ENCODE results near the gene CAP1. TPM values are rescaled to one million over a fixed set of nuclear protein-coding genes. Genes with fewer than 3 reads are reported as not detected.
A peak's percentile ranks its signal among the peaks of the same experiment; 100 is the strongest.
"Not testable (repeated sequence)": the region's sequence is repeated elsewhere in the genome, so short reads cannot be mapped to it uniquely, and the experiment has no call there.

The CAP1 gene
- polyA plus RNA-seq, 1 donor from 2014 or later, result 162 TPM

- Histone ChIP-seq H3K9ac (ENCODE audit: low read length) (no peak overlapping the region), H3F3A (ENCODE audit: insufficient read depth, low read length, poor library complexity, severe bottlenecking) (no peaks in the 10 kb centered on the region), H3K9me2 (ENCODE audit: insufficient read depth, low read length) (no peaks in the 10 kb centered on the region), H3K27me3 (ENCODE audit: insufficient read depth, low read depth, low read length) (no peaks in the 10 kb centered on the region), H2AFZ (ENCODE audit: low read depth, low read length) (no peak overlapping the region), H4K20me1 (ENCODE audit: insufficient read depth) (no peaks in the 10 kb centered on the region), H3K79me2 (replicated peaks; ENCODE audit: insufficient read depth, low read length) (no peaks in the 10 kb centered on the region), H3K4me2 (ENCODE audit: low read length) (no peak overlapping the region), H3K36me3 (ENCODE audit: insufficient read depth, low read length) (no peaks in the 10 kb centered on the region), H3K27ac (ENCODE audit: low read length) (no peak overlapping the region), H3K4me3 (ENCODE audit: low read length) (no peak overlapping the region), H3K9me3 (ENCODE audit: low read length) (no peaks in the 10 kb centered on the region)
- TF ChIP-seq EZH2 (IDR thresholded peaks at IDR 0.05; ENCODE audit: borderline replicate concordance, insufficient read depth, low read length, poor library complexity, severe bottlenecking) (no peak), TAF1 (IDR thresholded peaks at IDR 0.05; ENCODE audit: low read depth) (no peak), CTCF (IDR thresholded peaks at IDR 0.05; ENCODE audit: poor library complexity, severe bottlenecking) (peak; percentile 82), SMC3 (conservative IDR thresholded peaks at IDR 0.05; ENCODE audit: poor library complexity) (peak; percentile 84), POLR2AphosphoS5 (IDR thresholded peaks at IDR 0.05) (no peak), RAD21 (conservative IDR thresholded peaks at IDR 0.05) (peak; percentile 75), MXI1 (conservative IDR thresholded peaks at IDR 0.05; ENCODE audit: poor library complexity, severe bottlenecking) (no peak)
These were observed 8.2 kb upstream of the CAP1 start for GRCh38 chr1:40032240-40032891.

DNA sequence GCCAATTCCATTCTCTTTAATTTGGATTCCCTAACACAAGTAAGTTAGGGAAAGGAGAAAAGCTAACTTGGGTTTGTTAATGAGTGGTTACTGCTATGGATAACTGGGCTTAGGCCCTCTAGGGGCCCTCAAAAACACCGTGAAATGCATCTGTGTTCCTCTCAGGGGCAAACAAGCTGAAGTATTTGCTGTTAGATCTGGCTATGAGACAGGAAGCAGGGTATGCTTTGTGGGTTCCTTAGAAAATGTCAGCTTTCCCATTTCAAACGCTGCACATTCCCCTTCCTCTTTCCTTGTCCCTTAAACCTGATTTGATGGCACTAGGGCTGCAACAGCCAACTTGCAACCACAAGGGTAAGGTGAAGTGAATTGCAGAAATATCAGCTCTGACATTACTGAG is 5.7 kb upstream of the CAP1 start:
- no peak for TF ChIP-seq EP300 (conservative IDR thresholded peaks at IDR 0.05; ENCODE audit: poor library complexity, severe bottlenecking)
- Histone ChIP-seq H3K27me3 (ENCODE audit: insufficient read depth, low read depth, low read length) (no peaks in the 10 kb centered on the region), H3K4me3 (ENCODE audit: low read length) (no peak overlapping the region), H3F3A (ENCODE audit: insufficient read depth, low read length, poor library complexity, severe bottlenecking) (no peaks in the 10 kb centered on the region), H3K4me2 (ENCODE audit: low read length) (no peak overlapping the region), H4K20me1 (ENCODE audit: insufficient read depth) (no peaks in the 10 kb centered on the region), H3K36me3 (ENCODE audit: insufficient read depth, low read length) (no peaks in the 10 kb centered on the region), H3K9me3 (ENCODE audit: low read length) (no peaks in the 10 kb centered on the region), H3K9me2 (ENCODE audit: insufficient read depth, low read length) (no peaks in the 10 kb centered on the region), H2AFZ (ENCODE audit: low read depth, low read length) (no peak overlapping the region), H3K27ac (ENCODE audit: low read length) (no peak overlapping the region), H3K9ac (ENCODE audit: low read length) (no peak overlapping the region), H3K79me2 (replicated peaks; ENCODE audit: insufficient read depth, low read length) (no peaks in the 10 kb centered on the region)

DNA sequence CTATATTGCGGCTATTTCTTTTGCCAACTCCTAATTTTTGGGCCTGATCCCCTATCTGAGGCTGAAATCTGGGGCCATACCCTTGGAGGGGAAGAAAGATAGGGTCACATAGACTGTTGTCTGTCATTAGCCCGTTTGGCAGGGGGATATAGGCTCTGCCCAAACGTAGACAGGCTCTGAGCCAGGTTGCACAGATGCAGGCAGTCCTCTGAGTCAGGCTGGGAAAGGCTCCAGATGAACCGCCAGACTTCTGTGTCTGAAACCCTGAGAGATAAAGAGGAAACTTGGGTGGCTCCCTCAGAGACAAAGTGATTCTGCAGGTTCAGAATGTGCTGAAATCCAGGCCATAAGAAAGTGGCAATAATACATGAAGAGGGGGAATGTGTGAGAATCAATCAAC is 4.0 kb upstream of the CAP1 start:
- no peak overlapping the region for H3K4me2 ChIP-seq (ENCODE audit: low read length)
- no peak overlapping the region for H2AFZ ChIP-seq (ENCODE audit: low read depth, low read length)
- TF ChIP-seq, protein P1, sequence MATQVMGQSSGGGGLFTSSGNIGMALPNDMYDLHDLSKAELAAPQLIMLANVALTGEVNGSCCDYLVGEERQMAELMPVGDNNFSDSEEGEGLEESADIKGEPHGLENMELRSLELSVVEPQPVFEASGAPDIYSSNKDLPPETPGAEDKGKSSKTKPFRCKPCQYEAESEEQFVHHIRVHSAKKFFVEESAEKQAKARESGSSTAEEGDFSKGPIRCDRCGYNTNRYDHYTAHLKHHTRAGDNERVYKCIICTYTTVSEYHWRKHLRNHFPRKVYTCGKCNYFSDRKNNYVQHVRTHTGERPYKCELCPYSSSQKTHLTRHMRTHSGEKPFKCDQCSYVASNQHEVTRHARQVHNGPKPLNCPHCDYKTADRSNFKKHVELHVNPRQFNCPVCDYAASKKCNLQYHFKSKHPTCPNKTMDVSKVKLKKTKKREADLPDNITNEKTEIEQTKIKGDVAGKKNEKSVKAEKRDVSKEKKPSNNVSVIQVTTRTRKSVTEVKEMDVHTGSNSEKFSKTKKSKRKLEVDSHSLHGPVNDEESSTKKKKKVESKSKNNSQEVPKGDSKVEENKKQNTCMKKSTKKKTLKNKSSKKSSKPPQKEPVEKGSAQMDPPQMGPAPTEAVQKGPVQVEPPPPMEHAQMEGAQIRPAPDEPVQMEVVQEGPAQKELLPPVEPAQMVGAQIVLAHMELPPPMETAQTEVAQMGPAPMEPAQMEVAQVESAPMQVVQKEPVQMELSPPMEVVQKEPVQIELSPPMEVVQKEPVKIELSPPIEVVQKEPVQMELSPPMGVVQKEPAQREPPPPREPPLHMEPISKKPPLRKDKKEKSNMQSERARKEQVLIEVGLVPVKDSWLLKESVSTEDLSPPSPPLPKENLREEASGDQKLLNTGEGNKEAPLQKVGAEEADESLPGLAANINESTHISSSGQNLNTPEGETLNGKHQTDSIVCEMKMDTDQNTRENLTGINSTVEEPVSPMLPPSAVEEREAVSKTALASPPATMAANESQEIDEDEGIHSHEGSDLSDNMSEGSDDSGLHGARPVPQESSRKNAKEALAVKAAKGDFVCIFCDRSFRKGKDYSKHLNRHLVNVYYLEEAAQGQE (IDR thresholded peaks at IDR 0.05; ENCODE audit: borderline replicate concordance), result no peak
- TF ChIP-seq POLR2AphosphoS5 (IDR thresholded peaks at IDR 0.05) (no peak), RAD21 (conservative IDR thresholded peaks at IDR 0.05) (no peak), EZH2 (IDR thresholded peaks at IDR 0.05; ENCODE audit: borderline replicate concordance, insufficient read depth, low read length, poor library complexity, severe bottlenecking) (no peak), EP300 (conservative IDR thresholded peaks at IDR 0.05; ENCODE audit: poor library complexity, severe bottlenecking) (no peak), MXI1 (conservative IDR thresholded peaks at IDR 0.05; ENCODE audit: poor library complexity, severe bottlenecking) (no peak), CTCF (IDR thresholded peaks at IDR 0.05; ENCODE audit: poor library complexity, severe bottlenecking) (no peak), TAF1 (IDR thresholded peaks at IDR 0.05; ENCODE audit: low read depth) (no peak), SMC3 (conservative IDR thresholded peaks at IDR 0.05; ENCODE audit: poor library complexity) (no peak)
- H3K36me3 ChIP-seq (ENCODE audit: insufficient read depth, low read length), result no peaks in the 10 kb centered on the region
- H3F3A ChIP-seq (ENCODE audit: insufficient read depth, low read length, poor library complexity, severe bottlenecking), result no peaks in the 10 kb centered on the region
- no peak overlapping the region for H3K4me3 ChIP-seq (ENCODE audit: low read length)
- no peak overlapping the region for H3K27ac ChIP-seq (ENCODE audit: low read length)
- no peaks in the 10 kb centered on the region for H3K27me3 ChIP-seq (ENCODE audit: insufficient read depth, low read depth, low read length)
- H3K79me2 ChIP-seq (replicated peaks; ENCODE audit: insufficient read depth, low read length), result peaks cover 9% of the 10 kb centered on the region
- H3K9ac ChIP-seq (ENCODE audit: low read length), result no peak overlapping the region
- H4K20me1 ChIP-seq (ENCODE audit: insufficient read depth), result no peaks in the 10 kb centered on the region
- H3K9me2 ChIP-seq (ENCODE audit: insufficient read depth, low read length), result no peaks in the 10 kb centered on the region
- no peaks in the 10 kb centered on the region for H3K9me3 ChIP-seq (ENCODE audit: low read length)

DNA sequence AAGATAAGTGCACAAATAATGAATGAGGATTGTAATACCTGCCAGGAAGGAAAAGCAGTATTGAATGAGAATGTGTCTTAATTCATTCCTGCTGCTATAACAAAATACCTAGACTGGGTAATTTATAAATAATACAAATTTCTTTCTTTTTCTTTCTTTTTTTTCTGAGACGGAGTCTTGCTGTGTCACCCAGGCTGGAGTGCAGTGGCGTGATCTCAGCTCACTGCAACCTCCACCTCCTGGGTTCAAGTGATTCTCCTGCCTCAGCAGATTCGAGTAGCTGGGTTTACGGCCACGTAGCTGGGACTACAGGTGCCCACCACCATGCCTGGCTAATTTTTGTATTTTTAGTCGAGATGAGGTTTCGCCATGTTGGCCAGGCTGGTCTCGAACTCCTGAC is 3.3 kb upstream of the CAP1 start:
- H3K9me2 ChIP-seq (ENCODE audit: insufficient read depth, low read length); H3K9ac ChIP-seq (ENCODE audit: low read length); H4K20me1 ChIP-seq (ENCODE audit: insufficient read depth); H3K4me3 ChIP-seq (ENCODE audit: low read length); H3K27me3 ChIP-seq (ENCODE audit: insufficient read depth, low read depth, low read length); H3K9me3 ChIP-seq (ENCODE audit: low read length); H3K4me2 ChIP-seq (ENCODE audit: low read length); H3K27ac ChIP-seq (ENCODE audit: low read length); H2AFZ ChIP-seq (ENCODE audit: low read depth, low read length); H3K36me3 ChIP-seq (ENCODE audit: insufficient read depth, low read length); H3F3A ChIP-seq (ENCODE audit: insufficient read depth, low read length, poor library complexity, severe bottlenecking): not testable (repeated sequence)
- H3K79me2 ChIP-seq (replicated peaks; ENCODE audit: insufficient read depth, low read length), result peaks cover 16% of the 10 kb centered on the region

All from neural cell (in vitro differentiated cells).